Activated effector memory CD4-positive, alpha-beta T cell treated with Interleukin-2 at 50 U/mL for 16 hours (primary cell): ENCODE measurements around the gene INSIG1.

Experiments used
- DNase-seq: peaks from one replicate; pipeline ENCODE4 v3.0.0-alpha.2; 2020

Gene INSIG1

GRCh38 chr7:155353256-155353897 lies 55.7 kb downstream of the INSIG1 start:
- no peak for DNase-seq

GRCh38 chr7:155354371-155355048 lies 56.8 kb downstream of the INSIG1 start:
- DNase-seq = no peak

- DNase-seq = no peak
Observed at GRCh38 chr7:155355176-155355575, 57.5 kb downstream of the INSIG1 start.

- DNase-seq = no peak
Observed at GRCh38 chr7:155355745-155356144, 58.1 kb downstream of the INSIG1 start.

GRCh38 chr7:155356323-155357105 lies 58.8 kb downstream of the INSIG1 start:
- no peak for DNase-seq

- DNase-seq = no peak
Observed at GRCh38 chr7:155357573-155358041, 59.9 kb downstream of the INSIG1 start.

GRCh38 chr7:155358066-155358947 lies 60.6 kb downstream of the INSIG1 start:
- no peak for DNase-seq

GRCh38 chr7:155358948-155359712 lies 61.5 kb downstream of the INSIG1 start:
- DNase-seq = no peak
